HUES6 (cell line): ENCODE results near the gene NCAM2.

Source experiments
- H3K27ac ChIP-seq: 2 replicates; pipeline ENCODE4 v1.7.0; 2013; ENCODE audit warnings: low read depth, mild to moderate bottlenecking, low read length, inconsistent platforms
- H3K27me3 ChIP-seq: 2 replicates; pipeline ENCODE4 v1.6.1; 2013; ENCODE audit warnings: low read length; ENCODE audit not compliant: control insufficient read depth, insufficient read depth
- H3K36me3 ChIP-seq: 2 replicates; pipeline ENCODE4 v1.6.1; 2013; ENCODE audit warnings: low read length; ENCODE audit not compliant: control insufficient read depth, insufficient read depth
- H3K4me1 ChIP-seq: 2 replicates; pipeline ENCODE4 v1.6.1; 2013; ENCODE audit warnings: low read length; ENCODE audit not compliant: control insufficient read depth, insufficient read depth
- H3K4me3 ChIP-seq: 2 replicates; pipeline ENCODE4 v1.5.1; 2013; ENCODE audit warnings: low read depth, low read length
- H3K9ac ChIP-seq: one replicate; pipeline ENCODE4 v1.6.1; 2013; ENCODE audit warnings: mild to moderate bottlenecking, low read length
- H3K9me3 ChIP-seq: 2 replicates; pipeline ENCODE4 v1.6.1; 2013; ENCODE audit warnings: low read depth, low read length; ENCODE audit not compliant: control insufficient read depth, insufficient read depth

The NCAM2 gene

DNA sequence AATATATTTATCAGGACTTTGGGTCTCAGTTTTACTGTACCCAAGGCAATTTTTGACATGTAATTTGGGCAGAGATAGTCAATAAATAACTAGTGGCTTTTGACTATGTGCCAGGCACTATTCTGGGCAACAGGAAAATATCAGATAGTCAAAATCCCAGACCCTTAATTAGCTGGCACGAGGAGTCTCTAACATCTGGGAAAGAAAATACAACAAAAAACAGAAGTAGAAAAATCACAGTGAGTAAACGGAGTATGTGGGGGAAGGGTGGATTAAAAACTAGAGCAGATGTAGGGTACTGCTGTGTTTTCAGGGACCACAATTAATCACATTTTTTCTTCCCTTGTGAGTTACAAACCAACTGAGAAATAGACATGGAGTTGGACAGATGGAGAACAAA lies 217.8 kb downstream of the NCAM2 start:
- H3K27ac ChIP-seq: no peak overlapping the region
- no peaks in the 10 kb centered on the region for H3K36me3 ChIP-seq
- no peaks in the 10 kb centered on the region for H3K4me1 ChIP-seq
- no peak overlapping the region for H3K4me3 ChIP-seq
- no peaks in the 10 kb centered on the region for H3K9me3 ChIP-seq
- H3K9ac ChIP-seq: no peak overlapping the region
- no peaks in the 10 kb centered on the region for H3K27me3 ChIP-seq

GRCh38 chr21:21226472-21226871 lies 228.3 kb downstream of the NCAM2 start:
- no peaks in the 10 kb centered on the region for H3K36me3 ChIP-seq
- H3K4me3 ChIP-seq: no peak overlapping the region
- H3K9me3 ChIP-seq: 0 out of 2 replicates have a peak, but pooled peaks cover 10% of the 10 kb centered on the region
- no peak overlapping the region for H3K27ac ChIP-seq
- no peaks in the 10 kb centered on the region for H3K27me3 ChIP-seq
- H3K4me1 ChIP-seq: no peaks in the 10 kb centered on the region
- no peak overlapping the region for H3K9ac ChIP-seq

- Histone ChIP-seq H3K36me3 (no peaks in the 10 kb centered on the region), H3K4me1 (no peaks in the 10 kb centered on the region), H3K9me3 (no peaks in the 10 kb centered on the region), H3K27me3 (no peaks in the 10 kb centered on the region), H3K4me3 (no peak overlapping the region), H3K9ac (no peak overlapping the region), H3K27ac (no peak overlapping the region)
Observed at GRCh38 chr21:21230672-21231071, 232.5 kb downstream of the NCAM2 start.

DNA sequence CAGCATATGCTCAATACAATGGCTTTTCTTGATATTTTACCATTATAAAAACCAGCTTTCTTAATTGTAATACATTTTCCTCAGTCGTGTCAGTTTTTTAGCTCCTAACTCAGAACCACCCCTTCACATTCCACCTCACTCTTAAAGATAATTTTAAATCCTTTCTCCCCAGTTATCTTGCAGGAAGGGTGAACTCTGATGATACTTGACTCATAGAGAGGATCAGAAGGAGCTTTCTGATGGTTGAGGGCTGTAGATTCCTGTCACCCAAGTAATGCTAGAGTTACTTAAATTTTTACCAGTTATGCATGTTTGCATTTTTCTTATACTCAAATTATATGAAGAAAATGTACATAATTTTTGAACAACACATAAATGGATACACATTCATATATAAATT lies 233.7 kb downstream of the NCAM2 start:
- H3K27ac ChIP-seq: no peak overlapping the region
- no peak overlapping the region for H3K4me3 ChIP-seq
- H3K4me1 ChIP-seq: no peaks in the 10 kb centered on the region
- no peak overlapping the region for H3K9ac ChIP-seq
- H3K27me3 ChIP-seq: no peaks in the 10 kb centered on the region
- H3K9me3 ChIP-seq: no peaks in the 10 kb centered on the region
- no peaks in the 10 kb centered on the region for H3K36me3 ChIP-seq

- H3K9ac ChIP-seq: no peak overlapping the region
Observed at GRCh38 chr21:21232320-21232719, 234.1 kb downstream of the NCAM2 start.

GRCh38 chr21:21233051-21233450 lies 234.8 kb downstream of the NCAM2 start:
- no peaks in the 10 kb centered on the region for H3K4me1 ChIP-seq
- H3K9ac ChIP-seq: no peak overlapping the region
- no peaks in the 10 kb centered on the region for H3K27me3 ChIP-seq
- H3K27ac ChIP-seq: no peak overlapping the region
- no peak overlapping the region for H3K4me3 ChIP-seq
- H3K9me3 ChIP-seq: no peaks in the 10 kb centered on the region
- H3K36me3 ChIP-seq: no peaks in the 10 kb centered on the region

More at GRCh38 chr21:21232320-21232719, 234.1 kb downstream of the NCAM2 start:
- Histone ChIP-seq H3K9me3 (no peaks in the 10 kb centered on the region), H3K36me3 (no peaks in the 10 kb centered on the region), H3K4me3 (no peak overlapping the region), H3K27me3 (no peaks in the 10 kb centered on the region), H3K4me1 (no peaks in the 10 kb centered on the region), H3K27ac (no peak overlapping the region)

GRCh38 chr21:21236996-21237395 lies 238.8 kb downstream of the NCAM2 start:
- no peaks in the 10 kb centered on the region for H3K4me1 ChIP-seq
- no peak overlapping the region for H3K4me3 ChIP-seq
- H3K9ac ChIP-seq: no peak overlapping the region
- H3K36me3 ChIP-seq: no peaks in the 10 kb centered on the region
- H3K27ac ChIP-seq: no peak overlapping the region
- H3K27me3 ChIP-seq: no peaks in the 10 kb centered on the region
- H3K9me3 ChIP-seq: no peaks in the 10 kb centered on the region

- Histone ChIP-seq H3K9me3 (no peaks in the 10 kb centered on the region), H3K4me3 (no peak overlapping the region), H3K4me1 (no peaks in the 10 kb centered on the region), H3K27me3 (no peaks in the 10 kb centered on the region), H3K36me3 (no peaks in the 10 kb centered on the region), H3K9ac (no peak overlapping the region), H3K27ac (no peak overlapping the region)
Observed at GRCh38 chr21:21238629-21239400, 240.6 kb downstream of the NCAM2 start.

- Histone ChIP-seq H3K36me3 (no peaks in the 10 kb centered on the region), H3K9me3 (no peaks in the 10 kb centered on the region), H3K4me1 (no peaks in the 10 kb centered on the region), H3K27ac (no peak overlapping the region), H3K9ac (no peak overlapping the region), H3K4me3 (no peak overlapping the region), H3K27me3 (no peaks in the 10 kb centered on the region)
Observed at GRCh38 chr21:21241391-21241790, 243.2 kb downstream of the NCAM2 start.

DNA sequence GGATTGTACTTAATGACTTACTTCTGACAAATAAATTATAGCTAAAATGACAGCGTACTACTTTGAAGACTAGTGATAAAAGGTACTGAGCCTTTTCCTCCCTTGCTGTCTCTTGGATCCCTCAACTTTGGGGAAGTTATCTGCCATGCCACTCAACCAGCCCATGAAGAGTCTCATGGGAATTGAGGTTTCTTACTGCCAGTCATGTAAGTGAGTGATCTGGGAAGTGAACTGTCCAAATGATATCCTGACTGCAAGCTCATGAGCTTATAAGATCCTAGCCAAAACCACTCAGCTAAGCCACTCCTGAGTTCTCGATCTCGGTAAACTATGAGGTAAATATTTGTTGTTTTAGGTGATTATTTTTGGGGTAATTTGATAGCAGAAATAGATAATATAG lies 247.8 kb downstream of the NCAM2 start:
- Histone ChIP-seq H3K4me1 (no peaks in the 10 kb centered on the region), H3K27ac (no peak overlapping the region), H3K4me3 (no peak overlapping the region), H3K27me3 (no peaks in the 10 kb centered on the region), H3K9me3 (no peaks in the 10 kb centered on the region), H3K9ac (no peak overlapping the region), H3K36me3 (no peaks in the 10 kb centered on the region)

DNA sequence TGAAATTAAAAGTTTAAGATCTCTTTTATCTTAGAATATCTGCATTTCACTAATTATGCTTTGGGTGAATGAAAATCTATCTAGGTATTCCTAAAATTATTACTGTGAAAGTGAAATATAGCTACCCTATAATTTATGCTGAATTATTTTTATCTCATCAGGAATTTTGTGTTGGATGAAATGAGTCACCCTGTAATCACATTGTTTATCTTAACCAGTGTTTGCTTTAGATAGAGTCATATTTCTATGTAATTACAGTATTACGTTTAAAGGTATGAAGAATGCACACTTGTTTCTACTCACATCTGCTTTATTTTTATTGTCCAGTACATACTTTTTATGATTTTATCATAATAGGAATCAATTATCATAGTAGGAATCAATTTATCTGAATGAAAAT lies 249.2 kb downstream of the NCAM2 start:
- Histone ChIP-seq H3K27ac (no peak overlapping the region), H3K9ac (no peak overlapping the region), H3K9me3 (no peaks in the 10 kb centered on the region), H3K4me3 (no peak overlapping the region), H3K27me3 (no peaks in the 10 kb centered on the region), H3K4me1 (no peaks in the 10 kb centered on the region), H3K36me3 (no peaks in the 10 kb centered on the region)
